GM23338 (cell line): Measurements from ENCODE around the gene FYB2. TPM values are rescaled to one million over a fixed set of nuclear protein-coding genes. Genes with fewer than 3 reads are reported as not detected.

Source experiments
- ATAC-seq: fragments of 200-7000 bp; cut with Tn5 transposase; 3 replicates; pipeline ENCODE4 v1.9.1; 2020
- DNase-seq: peaks from one replicate; pipeline ENCODE4 v3.0.0-alpha.2; 2015; ENCODE audit warnings: low spot score
- H2AFZ ChIP-seq: fragments of 200-600 bp; sonication (generic); 2 replicates; pipeline ENCODE4 v1.8.0; 2016; ENCODE audit warnings: antibody characterized with exemption, mild to moderate bottlenecking, moderate library complexity
- H3F3A ChIP-seq: fragments of 200-600 bp; sonication (generic); replicated peaks from 2 replicates; pipeline ENCODE4 v1.8.0; 2017; ENCODE audit warnings: antibody characterized with exemption, mixed run types, low read depth
- H3K27ac ChIP-seq: fragments of 200-600 bp; sonication (generic); 2 replicates; pipeline ENCODE4 v1.6.1; 2016; ENCODE audit warnings: low read depth
- H3K27me3 ChIP-seq: fragments of 200-600 bp; sonication (generic); 2 replicates; pipeline ENCODE4 v1.8.0; 2016; ENCODE audit warnings: mild to moderate bottlenecking, mixed run types, moderate library complexity; ENCODE audit not compliant: insufficient read depth
- H3K36me3 ChIP-seq: fragments of 200-600 bp; sonication (generic); 2 replicates; pipeline ENCODE4 v1.8.0; 2016; ENCODE audit warnings: mild to moderate bottlenecking; ENCODE audit not compliant: insufficient read depth
- H3K4me1 ChIP-seq: fragments of 200-600 bp; sonication (generic); 2 replicates; pipeline ENCODE4 v1.8.0; 2016; ENCODE audit warnings: mild to moderate bottlenecking, moderate library complexity; ENCODE audit not compliant: insufficient read depth
- H3K4me2 ChIP-seq: fragments of 200-600 bp; sonication (generic); 2 replicates; pipeline ENCODE4 v1.7.1; 2017; ENCODE audit warnings: mixed run types
- H3K4me3 ChIP-seq: fragments of 200-600 bp; sonication (generic); 2 replicates; pipeline ENCODE4 v1.6.1; 2016; ENCODE audit warnings: mixed run types
- H3K79me2 ChIP-seq: fragments of 200-600 bp; sonication (generic); replicated peaks from 2 replicates; pipeline ENCODE4 v1.8.0; 2017; ENCODE audit warnings: mild to moderate bottlenecking; ENCODE audit not compliant: insufficient read depth
- H3K9me2 ChIP-seq: fragments of 200-600 bp; sonication (generic); 2 replicates; pipeline ENCODE4 v1.8.0; 2017; ENCODE audit not compliant: insufficient read depth
- H4K20me1 ChIP-seq: fragments of 200-600 bp; sonication (generic); replicated peaks from 2 replicates; pipeline ENCODE4 v1.8.0; 2017; ENCODE audit warnings: mild to moderate bottlenecking; ENCODE audit not compliant: insufficient read depth
- H3K27ac Mint-ChIP-seq: 2 replicates; pipeline ENCODE4 v1.8.0; 2020; ENCODE audit warnings: inconsistent platforms, mild to moderate bottlenecking, moderate library complexity, mixed read lengths
- H3K27me3 Mint-ChIP-seq: 3 replicates; pipeline ENCODE4 v1.8.0; 2022; ENCODE audit warnings: low read depth, mild to moderate bottlenecking, moderate library complexity, mixed read lengths, inconsistent platforms; ENCODE audit not compliant: insufficient read depth, poor library complexity
- H3K36me3 Mint-ChIP-seq: 3 replicates; pipeline ENCODE4 v1.8.0; 2021; ENCODE audit warnings: low read depth, mild to moderate bottlenecking, inconsistent platforms, moderate library complexity, mixed read lengths
- H3K4me1 Mint-ChIP-seq: 3 replicates; pipeline ENCODE4 v1.8.0; 2020; ENCODE audit warnings: mild to moderate bottlenecking, inconsistent platforms, mixed read lengths
- H3K4me3 Mint-ChIP-seq: 3 replicates; pipeline ENCODE4 v1.8.0; 2021; ENCODE audit warnings: moderate library complexity, mild to moderate bottlenecking, inconsistent platforms, mixed read lengths
- H3K9me3 Mint-ChIP-seq: 3 replicates; pipeline ENCODE4 v1.8.0; 2020; ENCODE audit warnings: moderate library complexity, mild to moderate bottlenecking, inconsistent platforms, mixed read lengths
- EZH2phosphoT487 ChIP-seq: fragments of 200-600 bp; sonication (generic); IDR thresholded peaks from one replicate; pipeline ENCODE4 v1.8.1; 2018; ENCODE audit warnings: antibody characterized with exemption; ENCODE audit not compliant: unreplicated experiment
- JUNB ChIP-seq: IDR thresholded peaks from one replicate; pipeline ENCODE4 v1.6.1; 2016; ENCODE audit warnings: antibody characterized with exemption; ENCODE audit not compliant: unreplicated experiment
- POLR2AphosphoS5 ChIP-seq: IDR thresholded peaks from 2 replicates; pipeline ENCODE4 v1.6.1; 2016; ENCODE audit warnings: antibody characterized with exemption, low read depth
- ZNF331 ChIP-seq: fragments of 250-450 bp; sonication (Bioruptor Pico); IDR thresholded peaks from 2 replicates; pipeline ENCODE4 v1.5.0; 2020; ENCODE audit warnings: low read depth, mild to moderate bottlenecking, moderate library complexity
- polyA plus RNA-seq: library from polyadenylated mRNA; unstranded; fragments of >200 nt; fragmentation: Nextera tagmentation; extraction: Ambion mirVana; gene quantifications from 2 replicates; pipeline ENCODE4 v1.2.1, GENCODE V29; 2016
- total RNA-seq: library from RNA; depleted of rRNA; stranded (reverse); fragments of >200 nt; shearing (Covaris generic); gene quantifications from 2 replicates; pipeline ENCODE4 v1.2.3, GENCODE V29; 2014
- TF ChIP-seq, protein P1 (sequence below): IDR thresholded peaks from one replicate; pipeline ENCODE4 v1.6.1; 2018; ENCODE audit warnings: antibody characterized with exemption; ENCODE audit not compliant: unreplicated experiment
- TF ChIP-seq, protein P2 (sequence below): fragments of 250-450 bp; sonication (Bioruptor Pico); IDR thresholded peaks from 2 replicates; pipeline ENCODE4 v1.5.0; 2020; ENCODE audit warnings: mild to moderate bottlenecking, moderate library complexity
- TF ChIP-seq, protein P3 (sequence below): IDR thresholded peaks from 2 replicates; pipeline ENCODE4 v1.6.1; 2016; ENCODE audit warnings: antibody characterized with exemption
- TF ChIP-seq, protein P4 (sequence below), 2 experiments: fragments of 200-600 bp in 1 of 2; sonication (generic) in 1 of 2; conservative IDR thresholded peaks; 2 replicates each; pipeline versions ENCODE4 v1.5.1 to v1.6.1; 2016 to 2017; ENCODE audit warnings: antibody characterized with exemption in 2 of 2, low read depth in 2 of 2, mild to moderate bottlenecking in 2 of 2, moderate library complexity in 1 of 2

Gene FYB2
- total and polyA plus RNA-seq, 2 experiments from 2014 or later = 0.39 TPM; not detected in 1

DNA sequence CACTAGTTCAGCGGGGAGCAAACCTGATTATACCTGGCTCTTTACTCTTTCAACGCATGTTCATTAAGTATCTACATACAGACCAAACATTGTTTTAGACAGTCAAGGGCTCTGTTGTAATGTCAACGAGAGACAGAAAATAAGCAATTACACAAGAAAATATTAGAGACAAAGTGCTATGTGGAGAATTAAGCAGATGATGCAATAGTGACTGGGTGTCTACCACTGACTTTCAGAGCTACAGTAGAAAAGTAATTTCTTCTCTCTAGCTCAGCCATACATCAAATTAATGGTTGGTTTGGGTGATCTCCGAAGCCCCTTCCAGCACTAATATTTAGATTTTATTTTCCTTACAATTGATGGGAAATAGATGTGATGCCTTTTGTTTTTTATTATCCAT lies 23.3 kb downstream of the FYB2 start:
- H3K27ac Mint-ChIP-seq = no peak overlapping the region
- no peaks in the 10 kb centered on the region for H3K79me2 ChIP-seq
- no peak overlapping the region for H3K4me3 ChIP-seq
- no peak for DNase-seq
- H3K4me1 ChIP-seq = peaks cover 7% of the 10 kb centered on the region
- H3K4me2 ChIP-seq = no peak overlapping the region
- H3K9me3 Mint-ChIP-seq = no peaks in the 10 kb centered on the region
- H3K36me3 ChIP-seq = no peaks in the 10 kb centered on the region
- TF ChIP-seq, protein P1, sequence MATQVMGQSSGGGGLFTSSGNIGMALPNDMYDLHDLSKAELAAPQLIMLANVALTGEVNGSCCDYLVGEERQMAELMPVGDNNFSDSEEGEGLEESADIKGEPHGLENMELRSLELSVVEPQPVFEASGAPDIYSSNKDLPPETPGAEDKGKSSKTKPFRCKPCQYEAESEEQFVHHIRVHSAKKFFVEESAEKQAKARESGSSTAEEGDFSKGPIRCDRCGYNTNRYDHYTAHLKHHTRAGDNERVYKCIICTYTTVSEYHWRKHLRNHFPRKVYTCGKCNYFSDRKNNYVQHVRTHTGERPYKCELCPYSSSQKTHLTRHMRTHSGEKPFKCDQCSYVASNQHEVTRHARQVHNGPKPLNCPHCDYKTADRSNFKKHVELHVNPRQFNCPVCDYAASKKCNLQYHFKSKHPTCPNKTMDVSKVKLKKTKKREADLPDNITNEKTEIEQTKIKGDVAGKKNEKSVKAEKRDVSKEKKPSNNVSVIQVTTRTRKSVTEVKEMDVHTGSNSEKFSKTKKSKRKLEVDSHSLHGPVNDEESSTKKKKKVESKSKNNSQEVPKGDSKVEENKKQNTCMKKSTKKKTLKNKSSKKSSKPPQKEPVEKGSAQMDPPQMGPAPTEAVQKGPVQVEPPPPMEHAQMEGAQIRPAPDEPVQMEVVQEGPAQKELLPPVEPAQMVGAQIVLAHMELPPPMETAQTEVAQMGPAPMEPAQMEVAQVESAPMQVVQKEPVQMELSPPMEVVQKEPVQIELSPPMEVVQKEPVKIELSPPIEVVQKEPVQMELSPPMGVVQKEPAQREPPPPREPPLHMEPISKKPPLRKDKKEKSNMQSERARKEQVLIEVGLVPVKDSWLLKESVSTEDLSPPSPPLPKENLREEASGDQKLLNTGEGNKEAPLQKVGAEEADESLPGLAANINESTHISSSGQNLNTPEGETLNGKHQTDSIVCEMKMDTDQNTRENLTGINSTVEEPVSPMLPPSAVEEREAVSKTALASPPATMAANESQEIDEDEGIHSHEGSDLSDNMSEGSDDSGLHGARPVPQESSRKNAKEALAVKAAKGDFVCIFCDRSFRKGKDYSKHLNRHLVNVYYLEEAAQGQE = no peak
- TF ChIP-seq EZH2phosphoT487 (no peak), JUNB (no peak), POLR2AphosphoS5 (no peak), ZNF331 (CRISPR knock-in tag) (no peak)
- TF ChIP-seq, protein P2, sequence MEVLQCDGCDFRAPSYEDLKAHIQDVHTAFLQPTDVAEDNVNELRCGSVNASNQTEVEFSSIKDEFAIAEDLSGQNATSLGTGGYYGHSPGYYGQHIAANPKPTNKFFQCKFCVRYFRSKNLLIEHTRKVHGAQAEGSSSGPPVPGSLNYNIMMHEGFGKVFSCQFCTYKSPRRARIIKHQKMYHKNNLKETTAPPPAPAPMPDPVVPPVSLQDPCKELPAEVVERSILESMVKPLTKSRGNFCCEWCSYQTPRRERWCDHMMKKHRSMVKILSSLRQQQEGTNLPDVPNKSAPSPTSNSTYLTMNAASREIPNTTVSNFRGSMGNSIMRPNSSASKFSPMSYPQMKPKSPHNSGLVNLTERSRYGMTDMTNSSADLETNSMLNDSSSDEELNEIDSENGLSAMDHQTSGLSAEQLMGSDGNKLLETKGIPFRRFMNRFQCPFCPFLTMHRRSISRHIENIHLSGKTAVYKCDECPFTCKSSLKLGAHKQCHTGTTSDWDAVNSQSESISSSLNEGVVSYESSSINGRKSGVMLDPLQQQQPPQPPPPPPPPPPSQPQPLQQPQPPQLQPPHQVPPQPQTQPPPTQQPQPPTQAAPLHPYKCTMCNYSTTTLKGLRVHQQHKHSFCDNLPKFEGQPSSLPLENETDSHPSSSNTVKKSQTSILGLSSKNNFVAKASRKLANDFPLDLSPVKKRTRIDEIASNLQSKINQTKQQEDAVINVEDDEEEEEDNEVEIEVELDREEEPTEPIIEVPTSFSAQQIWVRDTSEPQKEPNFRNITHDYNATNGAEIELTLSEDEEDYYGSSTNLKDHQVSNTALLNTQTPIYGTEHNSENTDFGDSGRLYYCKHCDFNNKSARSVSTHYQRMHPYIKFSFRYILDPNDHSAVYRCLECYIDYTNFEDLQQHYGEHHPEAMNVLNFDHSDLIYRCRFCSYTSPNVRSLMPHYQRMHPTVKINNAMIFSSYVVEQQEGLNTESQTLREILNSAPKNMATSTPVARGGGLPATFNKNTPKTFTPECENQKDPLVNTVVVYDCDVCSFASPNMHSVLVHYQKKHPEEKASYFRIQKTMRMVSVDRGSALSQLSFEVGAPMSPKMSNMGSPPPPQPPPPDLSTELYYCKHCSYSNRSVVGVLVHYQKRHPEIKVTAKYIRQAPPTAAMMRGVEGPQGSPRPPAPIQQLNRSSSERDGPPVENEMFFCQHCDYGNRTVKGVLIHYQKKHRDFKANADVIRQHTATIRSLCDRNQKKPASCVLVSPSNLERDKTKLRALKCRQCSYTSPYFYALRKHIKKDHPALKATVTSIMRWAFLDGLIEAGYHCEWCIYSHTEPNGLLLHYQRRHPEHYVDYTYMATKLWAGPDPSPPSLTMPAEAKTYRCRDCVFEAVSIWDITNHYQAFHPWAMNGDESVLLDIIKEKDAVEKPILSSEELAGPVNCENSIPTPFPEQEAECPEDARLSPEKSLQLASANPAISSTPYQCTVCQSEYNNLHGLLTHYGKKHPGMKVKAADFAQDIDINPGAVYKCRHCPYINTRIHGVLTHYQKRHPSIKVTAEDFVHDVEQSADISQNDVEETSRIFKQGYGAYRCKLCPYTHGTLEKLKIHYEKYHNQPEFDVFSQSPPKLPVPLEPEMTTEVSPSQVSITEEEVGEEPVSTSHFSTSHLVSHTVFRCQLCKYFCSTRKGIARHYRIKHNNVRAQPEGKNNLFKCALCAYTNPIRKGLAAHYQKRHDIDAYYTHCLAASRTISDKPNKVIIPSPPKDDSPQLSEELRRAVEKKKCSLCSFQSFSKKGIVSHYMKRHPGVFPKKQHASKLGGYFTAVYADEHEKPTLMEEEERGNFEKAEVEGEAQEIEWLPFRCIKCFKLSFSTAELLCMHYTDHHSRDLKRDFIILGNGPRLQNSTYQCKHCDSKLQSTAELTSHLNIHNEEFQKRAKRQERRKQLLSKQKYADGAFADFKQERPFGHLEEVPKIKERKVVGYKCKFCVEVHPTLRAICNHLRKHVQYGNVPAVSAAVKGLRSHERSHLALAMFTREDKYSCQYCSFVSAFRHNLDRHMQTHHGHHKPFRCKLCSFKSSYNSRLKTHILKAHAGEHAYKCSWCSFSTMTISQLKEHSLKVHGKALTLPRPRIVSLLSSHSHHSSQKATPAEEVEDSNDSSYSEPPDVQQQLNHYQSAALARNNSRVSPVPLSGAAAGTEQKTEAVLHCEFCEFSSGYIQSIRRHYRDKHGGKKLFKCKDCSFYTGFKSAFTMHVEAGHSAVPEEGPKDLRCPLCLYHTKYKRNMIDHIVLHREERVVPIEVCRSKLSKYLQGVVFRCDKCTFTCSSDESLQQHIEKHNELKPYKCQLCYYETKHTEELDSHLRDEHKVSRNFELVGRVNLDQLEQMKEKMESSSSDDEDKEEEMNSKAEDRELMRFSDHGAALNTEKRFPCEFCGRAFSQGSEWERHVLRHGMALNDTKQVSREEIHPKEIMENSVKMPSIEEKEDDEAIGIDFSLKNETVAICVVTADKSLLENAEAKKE (CRISPR knock-in tag) = no peak
- TF ChIP-seq, protein P3, sequence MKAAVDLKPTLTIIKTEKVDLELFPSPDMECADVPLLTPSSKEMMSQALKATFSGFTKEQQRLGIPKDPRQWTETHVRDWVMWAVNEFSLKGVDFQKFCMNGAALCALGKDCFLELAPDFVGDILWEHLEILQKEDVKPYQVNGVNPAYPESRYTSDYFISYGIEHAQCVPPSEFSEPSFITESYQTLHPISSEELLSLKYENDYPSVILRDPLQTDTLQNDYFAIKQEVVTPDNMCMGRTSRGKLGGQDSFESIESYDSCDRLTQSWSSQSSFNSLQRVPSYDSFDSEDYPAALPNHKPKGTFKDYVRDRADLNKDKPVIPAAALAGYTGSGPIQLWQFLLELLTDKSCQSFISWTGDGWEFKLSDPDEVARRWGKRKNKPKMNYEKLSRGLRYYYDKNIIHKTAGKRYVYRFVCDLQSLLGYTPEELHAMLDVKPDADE = no peak
- TF ChIP-seq, protein P4, sequence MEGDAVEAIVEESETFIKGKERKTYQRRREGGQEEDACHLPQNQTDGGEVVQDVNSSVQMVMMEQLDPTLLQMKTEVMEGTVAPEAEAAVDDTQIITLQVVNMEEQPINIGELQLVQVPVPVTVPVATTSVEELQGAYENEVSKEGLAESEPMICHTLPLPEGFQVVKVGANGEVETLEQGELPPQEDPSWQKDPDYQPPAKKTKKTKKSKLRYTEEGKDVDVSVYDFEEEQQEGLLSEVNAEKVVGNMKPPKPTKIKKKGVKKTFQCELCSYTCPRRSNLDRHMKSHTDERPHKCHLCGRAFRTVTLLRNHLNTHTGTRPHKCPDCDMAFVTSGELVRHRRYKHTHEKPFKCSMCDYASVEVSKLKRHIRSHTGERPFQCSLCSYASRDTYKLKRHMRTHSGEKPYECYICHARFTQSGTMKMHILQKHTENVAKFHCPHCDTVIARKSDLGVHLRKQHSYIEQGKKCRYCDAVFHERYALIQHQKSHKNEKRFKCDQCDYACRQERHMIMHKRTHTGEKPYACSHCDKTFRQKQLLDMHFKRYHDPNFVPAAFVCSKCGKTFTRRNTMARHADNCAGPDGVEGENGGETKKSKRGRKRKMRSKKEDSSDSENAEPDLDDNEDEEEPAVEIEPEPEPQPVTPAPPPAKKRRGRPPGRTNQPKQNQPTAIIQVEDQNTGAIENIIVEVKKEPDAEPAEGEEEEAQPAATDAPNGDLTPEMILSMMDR (conservative IDR thresholded peaks at IDR 0.05; ENCODE audit: low read depth in 2 of 2) = no peak
- no peaks in the 10 kb centered on the region; the same call in 1 of the 2 replicates for H3K27me3 ChIP-seq
- H3K27me3 Mint-ChIP-seq = peaks cover 1% of the 10 kb centered on the region
- no peaks in the 10 kb centered on the region for H3K36me3 Mint-ChIP-seq
- no peak overlapping the region for H3K27ac ChIP-seq
- H3K9me2 ChIP-seq = no peaks in the 10 kb centered on the region
- no peak overlapping the region for H2AFZ ChIP-seq
- H3K4me3 Mint-ChIP-seq = no peak overlapping the region
- peaks cover 15% of the 10 kb centered on the region; the same call in 2 of the 3 replicates for H3K4me1 Mint-ChIP-seq
- no peaks in the 10 kb centered on the region for H4K20me1 ChIP-seq
- ATAC-seq = no peak
- no peaks in the 10 kb centered on the region for H3F3A ChIP-seq
